EH (cell line): ENCODE measurements around the gene TASOR2.

ENCODE experiments used
- DNase-seq: peaks from one replicate; pipeline ENCODE4 v3.0.0-alpha.2; 2015; ENCODE audit warnings: low read depth

The TASOR2 gene

GRCh38 chr10:5655121-5655520 lies 29.5 kb upstream of the TASOR2 start:
- no peak for DNase-seq

- no peak for DNase-seq
Measured at GRCh38 chr10:5656737-5657579, 27.7 kb upstream of the TASOR2 start.

- DNase-seq, result no peak
Measured at GRCh38 chr10:5658871-5659618, 25.6 kb upstream of the TASOR2 start.

GRCh38 chr10:5659702-5660528 lies 24.7 kb upstream of the TASOR2 start:
- DNase-seq, result peak; percentile 79

GRCh38 chr10:5661043-5661442 lies 23.6 kb upstream of the TASOR2 start:
- DNase-seq, result no peak

GRCh38 chr10:5662708-5663579 lies 21.7 kb upstream of the TASOR2 start:
- DNase-seq, result no peak

- no peak for DNase-seq
Measured at GRCh38 chr10:5663692-5664427, 20.8 kb upstream of the TASOR2 start.

GRCh38 chr10:5665373-5666007 lies 19.1 kb upstream of the TASOR2 start:
- DNase-seq, result peak; percentile 47

GRCh38 chr10:5666008-5666840 lies 18.4 kb upstream of the TASOR2 start, which contains the start of gene ASB13:
TSS of gene ASB13 (minus strand) at chr10:5666595. CDS start at chr10:5666551, 44 bp downstream.
- DNase-seq, result peak; percentile 62

- DNase-seq, result no peak
Measured at GRCh38 chr10:5666841-5667630, 17.6 kb upstream of the TASOR2 start.

- DNase-seq, result no peak
Measured at GRCh38 chr10:5668429-5668828, 16.2 kb upstream of the TASOR2 start.

- DNase-seq, result no peak
Measured at GRCh38 chr10:5669604-5670003, 15.0 kb upstream of the TASOR2 start.

GRCh38 chr10:5670662-5671375 lies 13.8 kb upstream of the TASOR2 start:
- no peak for DNase-seq

- DNase-seq, result no peak
Measured at GRCh38 chr10:5678397-5679036, 6.1 kb upstream of the TASOR2 start.

- DNase-seq, result no peak
Measured at GRCh38 chr10:5679037-5679435, 5.6 kb upstream of the TASOR2 start.

- DNase-seq, result peak; percentile 54
Measured at GRCh38 chr10:5679606-5680005, 5.0 kb upstream of the TASOR2 start.

GRCh38 chr10:5681930-5682329 lies 2.7 kb upstream of the TASOR2 start:
- no peak for DNase-seq
